WTC11 (cell line): ENCODE data around the gene TMEM178A. TPM values are rescaled to one million over a fixed set of nuclear protein-coding genes. Genes with fewer than 3 reads are reported as not detected.

Experiments used
- ATAC-seq: fragments of 200-7000 bp; cut with Tn5 transposase; 2 replicates; pipeline ENCODE4 v1.10.0; 2021; ENCODE audit warnings: mild to moderate bottlenecking, moderate library complexity
- CTCF ChIA-PET: fragments of 300-600 bp; sonication (Branson Sonifier 250); formaldehyde crosslinking; loops from one replicate; lab custom pipeline; 2021; ENCODE audit warnings: antibody characterized with exemption; lab: Charles Lee
- POLR2A ChIA-PET: fragments of 350-600 bp; sonication (Branson Sonifier 250); formaldehyde crosslinking; loops from one replicate; lab custom pipeline; 2021; ENCODE audit warnings: antibody characterized with exemption; lab: Charles Lee
- DNase-seq: peaks from one replicate; pipeline ENCODE4 v3.0.0; 2021; ENCODE audit warnings: low spot score
- H3K27ac Mint-ChIP-seq: 2 replicates; pipeline ENCODE4 v1.8.0; 2021; ENCODE audit warnings: mixed read lengths
- H3K27me3 Mint-ChIP-seq: 2 replicates; pipeline ENCODE4 v1.8.0; 2021; ENCODE audit warnings: low read depth, mild to moderate bottlenecking, moderate library complexity, mixed read lengths
- H3K36me3 Mint-ChIP-seq: 2 replicates; pipeline ENCODE4 v1.8.0; 2021; ENCODE audit warnings: mixed read lengths
- H3K4me1 Mint-ChIP-seq: 2 replicates; pipeline ENCODE4 v1.8.0; 2022; ENCODE audit warnings: mixed read lengths
- H3K4me3 Mint-ChIP-seq: 2 replicates; pipeline ENCODE4 v1.8.0; 2021; ENCODE audit warnings: mild to moderate bottlenecking, moderate library complexity, mixed read lengths
- H3K9me3 Mint-ChIP-seq: 2 replicates; pipeline ENCODE4 v1.8.0; 2021; ENCODE audit warnings: mixed read lengths
- CREB1 ChIP-seq: sonication (generic); formaldehyde crosslinking; IDR thresholded peaks from 2 replicates; pipeline ENCODE4 v1.8.0; 2023; ENCODE audit warnings: mild to moderate bottlenecking, missing genetic modification reagents
- EMX1 ChIP-seq: fragments of 250-450 bp; sonication (Bioruptor Pico); IDR thresholded peaks from 2 replicates; pipeline ENCODE4 v1.8.0; 2021; ENCODE audit warnings: mild to moderate bottlenecking
- FOXP1 ChIP-seq: sonication (generic); formaldehyde crosslinking; IDR thresholded peaks from 2 replicates; pipeline ENCODE4 v1.8.0; 2022; ENCODE audit warnings: missing genetic modification reagents, mild to moderate bottlenecking, moderate library complexity, borderline replicate concordance
- RELA ChIP-seq: sonication (generic); formaldehyde crosslinking; IDR thresholded peaks from 2 replicates; pipeline ENCODE4 v1.8.1; 2022; ENCODE audit warnings: missing genetic modification reagents, mild to moderate bottlenecking, borderline replicate concordance
- SMAD3 ChIP-seq: sonication (generic); formaldehyde crosslinking; IDR thresholded peaks from 2 replicates; pipeline ENCODE4 v1.8.0; 2022; ENCODE audit warnings: missing genetic modification reagents, mild to moderate bottlenecking, borderline replicate concordance
- SP1 ChIP-seq: sonication (generic); formaldehyde crosslinking; conservative IDR thresholded peaks from 2 replicates; pipeline ENCODE4 v1.8.1; 2022; ENCODE audit warnings: missing genetic modification reagents
- TP53 ChIP-seq: sonication (generic); formaldehyde crosslinking; IDR thresholded peaks from 2 replicates; pipeline ENCODE4 v1.8.1; 2023; ENCODE audit warnings: mild to moderate bottlenecking, missing genetic modification reagents
- ZNF219 ChIP-seq: sonication (generic); formaldehyde crosslinking; IDR thresholded peaks from 2 replicates; pipeline ENCODE4 v1.8.0; 2023; ENCODE audit warnings: missing genetic modification reagents, mild to moderate bottlenecking, borderline replicate concordance
- total RNA-seq: library from RNA; stranded (reverse); gene quantifications from 3 replicates; pipeline ENCODE4 v1.2.3, GENCODE V29; 2021
- TF ChIP-seq, protein P1 (sequence below): sonication (generic); formaldehyde crosslinking; IDR thresholded peaks from 2 replicates; pipeline ENCODE4 v1.8.0; 2022; ENCODE audit warnings: mild to moderate bottlenecking, missing genetic modification reagents
- TF ChIP-seq, protein P2 (sequence below): fragments of 250-450 bp; sonication (Bioruptor Pico); IDR thresholded peaks from 2 replicates; pipeline ENCODE4 v1.9.0; 2021; ENCODE audit warnings: mild to moderate bottlenecking
- TF ChIP-seq, protein P3 (sequence below): sonication (generic); formaldehyde crosslinking; IDR thresholded peaks from 2 replicates; pipeline ENCODE4 v1.8.1; 2022; ENCODE audit warnings: low read depth, missing genetic modification reagents, borderline replicate concordance
- TF ChIP-seq, protein P4 (sequence below): fragments of 250-450 bp; sonication (Bioruptor Pico); IDR thresholded peaks from 2 replicates; pipeline ENCODE4 v1.9.0; 2021; ENCODE audit warnings: mild to moderate bottlenecking, borderline replicate concordance
- TF ChIP-seq, protein P5 (sequence below): sonication (generic); formaldehyde crosslinking; IDR thresholded peaks from 2 replicates; pipeline ENCODE4 v1.8.1; 2023; ENCODE audit warnings: mild to moderate bottlenecking, missing genetic modification reagents
- TF ChIP-seq, protein P6 (sequence below): sonication (generic); formaldehyde crosslinking; IDR thresholded peaks from 2 replicates; pipeline ENCODE4 v1.8.1; 2022; ENCODE audit warnings: missing genetic modification reagents, borderline replicate concordance
- TF ChIP-seq, protein P7 (sequence below): sonication (generic); formaldehyde crosslinking; IDR thresholded peaks from 2 replicates; pipeline ENCODE4 v1.8.1; 2023; ENCODE audit warnings: mild to moderate bottlenecking, missing genetic modification reagents, moderate library complexity
- TF ChIP-seq, protein P8 (sequence below): sonication (generic); formaldehyde crosslinking; IDR thresholded peaks from 2 replicates; pipeline ENCODE4 v1.8.1; 2022; ENCODE audit warnings: mild to moderate bottlenecking, moderate library complexity, missing genetic modification reagents

The TMEM178A gene
- total RNA-seq, 1 experiment from 2014 or later, result 14.5 TPM

DNA sequence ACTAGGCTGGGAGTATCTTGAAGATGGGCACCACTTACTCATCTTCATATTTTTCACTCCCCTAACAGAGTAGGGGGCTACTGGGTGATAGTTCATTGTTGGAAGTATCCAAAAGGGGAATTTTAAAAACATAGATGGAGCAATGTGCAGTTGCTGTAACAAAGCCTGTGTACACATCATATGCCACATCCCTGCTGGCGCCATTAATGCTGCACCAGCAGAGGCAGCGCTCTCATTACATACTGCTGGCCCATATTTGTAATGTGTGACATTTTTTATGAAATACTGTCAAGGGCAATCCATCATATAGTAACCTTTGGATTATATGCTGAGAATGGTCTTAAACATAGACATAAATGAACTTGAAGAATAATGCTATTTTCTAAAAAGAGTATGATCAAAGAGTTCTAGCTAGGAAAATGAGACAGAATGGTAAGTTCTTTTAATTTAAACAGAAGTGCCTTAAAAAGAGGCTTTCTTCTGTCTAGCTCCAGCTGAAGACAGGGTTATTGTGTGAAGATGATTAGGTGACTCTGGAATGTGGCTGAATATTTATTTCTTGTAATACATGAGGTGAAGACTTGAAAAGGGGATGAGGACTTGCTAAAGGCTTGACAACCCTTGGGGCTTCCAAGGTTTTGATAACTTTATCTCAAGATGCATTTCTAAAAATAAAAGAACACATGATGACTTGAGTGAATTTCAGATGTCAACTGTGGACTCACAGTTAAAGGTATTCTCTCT, 2.4 kb upstream of the TMEM178A start (continued):
- TF ChIP-seq, protein P1, sequence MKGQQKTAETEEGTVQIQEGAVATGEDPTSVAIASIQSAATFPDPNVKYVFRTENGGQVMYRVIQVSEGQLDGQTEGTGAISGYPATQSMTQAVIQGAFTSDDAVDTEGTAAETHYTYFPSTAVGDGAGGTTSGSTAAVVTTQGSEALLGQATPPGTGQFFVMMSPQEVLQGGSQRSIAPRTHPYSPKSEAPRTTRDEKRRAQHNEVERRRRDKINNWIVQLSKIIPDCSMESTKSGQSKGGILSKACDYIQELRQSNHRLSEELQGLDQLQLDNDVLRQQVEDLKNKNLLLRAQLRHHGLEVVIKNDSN (CRISPR knock-in tag), result no peak
- TF ChIP-seq, protein P2, sequence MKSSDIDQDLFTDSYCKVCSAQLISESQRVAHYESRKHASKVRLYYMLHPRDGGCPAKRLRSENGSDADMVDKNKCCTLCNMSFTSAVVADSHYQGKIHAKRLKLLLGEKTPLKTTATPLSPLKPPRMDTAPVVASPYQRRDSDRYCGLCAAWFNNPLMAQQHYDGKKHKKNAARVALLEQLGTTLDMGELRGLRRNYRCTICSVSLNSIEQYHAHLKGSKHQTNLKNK, result no peak
- TF ChIP-seq TP53 (CRISPR knock-in tag) (no peak), ZNF219 (CRISPR knock-in tag) (no peak)
- TF ChIP-seq, protein P3, sequence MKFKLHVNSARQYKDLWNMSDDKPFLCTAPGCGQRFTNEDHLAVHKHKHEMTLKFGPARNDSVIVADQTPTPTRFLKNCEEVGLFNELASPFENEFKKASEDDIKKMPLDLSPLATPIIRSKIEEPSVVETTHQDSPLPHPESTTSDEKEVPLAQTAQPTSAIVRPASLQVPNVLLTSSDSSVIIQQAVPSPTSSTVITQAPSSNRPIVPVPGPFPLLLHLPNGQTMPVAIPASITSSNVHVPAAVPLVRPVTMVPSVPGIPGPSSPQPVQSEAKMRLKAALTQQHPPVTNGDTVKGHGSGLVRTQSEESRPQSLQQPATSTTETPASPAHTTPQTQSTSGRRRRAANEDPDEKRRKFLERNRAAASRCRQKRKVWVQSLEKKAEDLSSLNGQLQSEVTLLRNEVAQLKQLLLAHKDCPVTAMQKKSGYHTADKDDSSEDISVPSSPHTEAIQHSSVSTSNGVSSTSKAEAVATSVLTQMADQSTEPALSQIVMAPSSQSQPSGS (CRISPR knock-in tag), result no peak
- TF ChIP-seq, protein P4, sequence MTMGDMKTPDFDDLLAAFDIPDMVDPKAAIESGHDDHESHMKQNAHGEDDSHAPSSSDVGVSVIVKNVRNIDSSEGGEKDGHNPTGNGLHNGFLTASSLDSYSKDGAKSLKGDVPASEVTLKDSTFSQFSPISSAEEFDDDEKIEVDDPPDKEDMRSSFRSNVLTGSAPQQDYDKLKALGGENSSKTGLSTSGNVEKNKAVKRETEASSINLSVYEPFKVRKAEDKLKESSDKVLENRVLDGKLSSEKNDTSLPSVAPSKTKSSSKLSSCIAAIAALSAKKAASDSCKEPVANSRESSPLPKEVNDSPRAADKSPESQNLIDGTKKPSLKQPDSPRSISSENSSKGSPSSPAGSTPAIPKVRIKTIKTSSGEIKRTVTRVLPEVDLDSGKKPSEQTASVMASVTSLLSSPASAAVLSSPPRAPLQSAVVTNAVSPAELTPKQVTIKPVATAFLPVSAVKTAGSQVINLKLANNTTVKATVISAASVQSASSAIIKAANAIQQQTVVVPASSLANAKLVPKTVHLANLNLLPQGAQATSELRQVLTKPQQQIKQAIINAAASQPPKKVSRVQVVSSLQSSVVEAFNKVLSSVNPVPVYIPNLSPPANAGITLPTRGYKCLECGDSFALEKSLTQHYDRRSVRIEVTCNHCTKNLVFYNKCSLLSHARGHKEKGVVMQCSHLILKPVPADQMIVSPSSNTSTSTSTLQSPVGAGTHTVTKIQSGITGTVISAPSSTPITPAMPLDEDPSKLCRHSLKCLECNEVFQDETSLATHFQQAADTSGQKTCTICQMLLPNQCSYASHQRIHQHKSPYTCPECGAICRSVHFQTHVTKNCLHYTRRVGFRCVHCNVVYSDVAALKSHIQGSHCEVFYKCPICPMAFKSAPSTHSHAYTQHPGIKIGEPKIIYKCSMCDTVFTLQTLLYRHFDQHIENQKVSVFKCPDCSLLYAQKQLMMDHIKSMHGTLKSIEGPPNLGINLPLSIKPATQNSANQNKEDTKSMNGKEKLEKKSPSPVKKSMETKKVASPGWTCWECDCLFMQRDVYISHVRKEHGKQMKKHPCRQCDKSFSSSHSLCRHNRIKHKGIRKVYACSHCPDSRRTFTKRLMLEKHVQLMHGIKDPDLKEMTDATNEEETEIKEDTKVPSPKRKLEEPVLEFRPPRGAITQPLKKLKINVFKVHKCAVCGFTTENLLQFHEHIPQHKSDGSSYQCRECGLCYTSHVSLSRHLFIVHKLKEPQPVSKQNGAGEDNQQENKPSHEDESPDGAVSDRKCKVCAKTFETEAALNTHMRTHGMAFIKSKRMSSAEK (CRISPR knock-in tag), result no peak
- TF ChIP-seq, protein P5, sequence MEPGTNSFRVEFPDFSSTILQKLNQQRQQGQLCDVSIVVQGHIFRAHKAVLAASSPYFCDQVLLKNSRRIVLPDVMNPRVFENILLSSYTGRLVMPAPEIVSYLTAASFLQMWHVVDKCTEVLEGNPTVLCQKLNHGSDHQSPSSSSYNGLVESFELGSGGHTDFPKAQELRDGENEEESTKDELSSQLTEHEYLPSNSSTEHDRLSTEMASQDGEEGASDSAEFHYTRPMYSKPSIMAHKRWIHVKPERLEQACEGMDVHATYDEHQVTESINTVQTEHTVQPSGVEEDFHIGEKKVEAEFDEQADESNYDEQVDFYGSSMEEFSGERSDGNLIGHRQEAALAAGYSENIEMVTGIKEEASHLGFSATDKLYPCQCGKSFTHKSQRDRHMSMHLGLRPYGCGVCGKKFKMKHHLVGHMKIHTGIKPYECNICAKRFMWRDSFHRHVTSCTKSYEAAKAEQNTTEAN (CRISPR knock-in tag), result no peak
- TF ChIP-seq, all 79 proteins: peak for 0

DNA sequence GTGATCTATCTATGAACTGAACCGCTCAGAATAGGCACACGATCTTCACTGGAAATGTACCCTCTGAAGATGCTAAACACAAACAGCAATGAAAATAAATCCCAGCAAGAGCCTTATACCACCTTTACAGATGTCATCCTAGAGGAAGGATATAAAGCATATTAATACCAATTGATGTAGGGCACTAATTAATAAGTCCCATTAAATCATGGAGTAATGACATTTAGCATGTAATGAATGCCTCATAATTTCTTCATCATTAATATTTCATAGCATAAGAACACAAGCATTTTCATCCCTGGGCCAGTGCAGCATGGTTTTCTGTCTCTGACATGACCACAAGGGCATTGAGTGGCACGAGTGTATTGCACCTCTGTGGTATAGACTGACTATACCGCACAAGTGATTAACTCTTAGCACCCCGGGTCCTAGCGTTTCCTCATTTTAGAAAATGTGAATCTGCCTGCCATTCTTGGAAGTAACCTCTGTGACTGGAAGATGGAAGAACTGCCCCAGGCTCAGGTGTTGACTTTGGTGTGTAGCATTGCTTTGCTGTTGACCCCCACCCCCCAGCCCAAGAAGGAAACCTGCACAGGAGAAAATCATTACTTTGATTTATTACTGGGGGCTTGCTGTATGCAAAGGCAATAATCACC, 1.4 kb upstream of the TMEM178A start:
- H3K9me3 Mint-ChIP-seq, result no peaks in the 10 kb centered on the region
- ATAC-seq (no peak), DNase-seq (no peak)
- ChIA-PET CTCF (interaction anchor here (1.9 kb wide), 1 partner anchor 70 kb away, joined by 7 read pairs; no protein-coding TSS in a partner anchor), POLR2A (no interaction called here)
- H3K27ac Mint-ChIP-seq, result no peak overlapping the region
- peaks cover 40% of the 10 kb centered on the region for H3K27me3 Mint-ChIP-seq
- peak overlapping the region; percentile 87 for H3K4me3 Mint-ChIP-seq
- no peaks in the 10 kb centered on the region for H3K36me3 Mint-ChIP-seq
- peaks cover 52% of the 10 kb centered on the region for H3K4me1 Mint-ChIP-seq
- TF ChIP-seq EMX1 (CRISPR knock-in tag) (no peak), RELA (no peak), SP1 (CRISPR knock-in tag) (no peak), FOXP1 (CRISPR knock-in tag) (no peak), SMAD3 (no peak), CREB1 (CRISPR knock-in tag) (no peak)
- TF ChIP-seq, protein P6, sequence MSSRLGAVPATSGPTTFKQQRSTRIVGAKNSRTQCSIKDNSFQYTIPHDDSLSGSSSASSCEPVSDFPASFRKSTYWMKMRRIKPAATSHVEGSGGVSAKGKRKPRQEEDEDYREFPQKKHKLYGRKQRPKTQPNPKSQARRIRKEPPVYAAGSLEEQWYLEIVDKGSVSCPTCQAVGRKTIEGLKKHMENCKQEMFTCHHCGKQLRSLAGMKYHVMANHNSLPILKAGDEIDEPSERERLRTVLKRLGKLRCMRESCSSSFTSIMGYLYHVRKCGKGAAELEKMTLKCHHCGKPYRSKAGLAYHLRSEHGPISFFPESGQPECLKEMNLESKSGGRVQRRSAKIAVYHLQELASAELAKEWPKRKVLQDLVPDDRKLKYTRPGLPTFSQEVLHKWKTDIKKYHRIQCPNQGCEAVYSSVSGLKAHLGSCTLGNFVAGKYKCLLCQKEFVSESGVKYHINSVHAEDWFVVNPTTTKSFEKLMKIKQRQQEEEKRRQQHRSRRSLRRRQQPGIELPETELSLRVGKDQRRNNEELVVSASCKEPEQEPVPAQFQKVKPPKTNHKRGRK (CRISPR knock-in tag), result no peak
- TF ChIP-seq, protein P7, sequence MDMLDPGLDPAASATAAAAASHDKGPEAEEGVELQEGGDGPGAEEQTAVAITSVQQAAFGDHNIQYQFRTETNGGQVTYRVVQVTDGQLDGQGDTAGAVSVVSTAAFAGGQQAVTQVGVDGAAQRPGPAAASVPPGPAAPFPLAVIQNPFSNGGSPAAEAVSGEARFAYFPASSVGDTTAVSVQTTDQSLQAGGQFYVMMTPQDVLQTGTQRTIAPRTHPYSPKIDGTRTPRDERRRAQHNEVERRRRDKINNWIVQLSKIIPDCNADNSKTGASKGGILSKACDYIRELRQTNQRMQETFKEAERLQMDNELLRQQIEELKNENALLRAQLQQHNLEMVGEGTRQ (CRISPR knock-in tag), result no peak
- TF ChIP-seq, protein P8, sequence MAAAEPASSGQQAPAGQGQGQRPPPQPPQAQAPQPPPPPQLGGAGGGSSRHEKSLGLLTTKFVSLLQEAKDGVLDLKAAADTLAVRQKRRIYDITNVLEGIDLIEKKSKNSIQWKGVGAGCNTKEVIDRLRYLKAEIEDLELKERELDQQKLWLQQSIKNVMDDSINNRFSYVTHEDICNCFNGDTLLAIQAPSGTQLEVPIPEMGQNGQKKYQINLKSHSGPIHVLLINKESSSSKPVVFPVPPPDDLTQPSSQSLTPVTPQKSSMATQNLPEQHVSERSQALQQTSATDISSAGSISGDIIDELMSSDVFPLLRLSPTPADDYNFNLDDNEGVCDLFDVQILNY (CRISPR knock-in tag), result no peak
- TF ChIP-seq, all 79 proteins: peak for 0
